G401.6 (cell line): Measurements from ENCODE around the gene NHS.

Experiments
- FAIRE-seq: peaks from 2 replicates; lab custom pipeline; 2012; peaks lifted over from hg19 to GRCh38; lab: Jason Lieb, UNC

NHS gene

GRCh38 chrX:17679261-17679660 lies 304.3 kb downstream of the NHS start:
- FAIRE-seq: no peak

- no peak for FAIRE-seq
These were observed 304.8 kb downstream of the NHS start for GRCh38 chrX:17679820-17680219.

- no peak for FAIRE-seq
These were observed 305.9 kb downstream of the NHS start for GRCh38 chrX:17680732-17681413.

- no peak for FAIRE-seq
These were observed 307.3 kb downstream of the NHS start for GRCh38 chrX:17682259-17682658.

GRCh38 chrX:17685026-17685425 lies 310.0 kb downstream of the NHS start:
- FAIRE-seq: no peak

- no peak for FAIRE-seq
These were observed 312.6 kb downstream of the NHS start for GRCh38 chrX:17687648-17688047.

- FAIRE-seq: peak; percentile 3
These were observed 315.0 kb downstream of the NHS start for GRCh38 chrX:17689971-17690409.

- FAIRE-seq: no peak
These were observed 317.8 kb downstream of the NHS start for GRCh38 chrX:17692709-17693346.

- no peak for FAIRE-seq
These were observed 322.2 kb downstream of the NHS start for GRCh38 chrX:17697191-17697590.

- FAIRE-seq: no peak
These were observed 326.0 kb downstream of the NHS start for GRCh38 chrX:17700976-17701375.

- FAIRE-seq: no peak
These were observed 328.2 kb downstream of the NHS start for GRCh38 chrX:17703201-17703600.

- FAIRE-seq: no peak
These were observed 330.2 kb downstream of the NHS start for GRCh38 chrX:17705211-17705610.

- no peak for FAIRE-seq
These were observed 331.7 kb downstream of the NHS start for GRCh38 chrX:17706676-17707075.

- no peak for FAIRE-seq
These were observed 332.7 kb downstream of the NHS start for GRCh38 chrX:17707731-17708130.

GRCh38 chrX:17710871-17711301 lies 335.9 kb downstream of the NHS start:
- no peak for FAIRE-seq

- no peak for FAIRE-seq
These were observed 338.3 kb downstream of the NHS start for GRCh38 chrX:17713288-17713687.

- no peak for FAIRE-seq
These were observed 343.7 kb downstream of the NHS start for GRCh38 chrX:17718649-17719165.

GRCh38 chrX:17719711-17720110 lies 344.7 kb downstream of the NHS start:
- FAIRE-seq: no peak

- no peak for FAIRE-seq
These were observed 346.7 kb downstream of the NHS start for GRCh38 chrX:17721715-17722114.

- no peak for FAIRE-seq
These were observed 350.2 kb downstream of the NHS start for GRCh38 chrX:17725181-17725580.

GRCh38 chrX:17732138-17732783 lies 357.3 kb downstream of the NHS start:
- no peak for FAIRE-seq

GRCh38 chrX:17735406-17735805 lies 360.4 kb downstream of the NHS start:
- FAIRE-seq: no peak

- FAIRE-seq: no peak
These were observed 361.5 kb downstream of the NHS start for GRCh38 chrX:17736478-17736855.
